GM12878 (cell line): ENCODE data around the gene UNC13A. TPM values are rescaled to one million over a fixed set of nuclear protein-coding genes. Genes with fewer than 3 reads are reported as not detected.

Experiments used
- ATAC-seq: fragments of 200-7000 bp; cut with Tn5 transposase; 3 replicates; pipeline ENCODE4 v1.9.1; 2020; ENCODE audit warnings: mild to moderate bottlenecking, moderate library complexity
- BruUV-seq: library from RNA; stranded (reverse); fragments of 400-500 nt; replicated peaks from 2 replicates; lab custom pipeline; 2021; lab: Mats Ljungman, UMichigan
- CTCF ChIA-PET: fragments of 300-600 bp; sonication (Branson Sonifier 250); formaldehyde crosslinking; extraction: SDS; loops from one replicate; lab custom pipeline; 2021; ENCODE audit warnings: inconsistent platforms; lab: Yijun Ruan, JAX
- POLR2A ChIA-PET: fragments of 350-600 bp; formaldehyde crosslinking; extraction: SDS; loops from one replicate; lab custom pipeline; 2021; ENCODE audit warnings: inconsistent platforms; lab: Charles Lee
- RAD21 ChIA-PET: fragments of 300-600 bp; sonication (Branson Sonifier 250); formaldehyde crosslinking; loops from one replicate; lab custom pipeline; 2023; ENCODE audit warnings: antibody characterized with exemption; ENCODE audit not compliant: unreplicated experiment; lab: Charles Lee
- SMC1A ChIA-PET: fragments of 300-600 bp; sonication (Branson Sonifier 250); formaldehyde crosslinking; loops from one replicate; lab custom pipeline; 2023; ENCODE audit not compliant: unreplicated experiment, uncharacterized antibody; lab: Charles Lee
- DNase-seq: peaks from one replicate; pipeline ENCODE4 v3.0.0-alpha.2; 2011; ENCODE audit warnings: low read depth, low spot score
- FAIRE-seq: peaks from 3 replicates; lab custom pipeline; 2011; peaks lifted over from hg19 to GRCh38; lab: Jason Lieb, UNC
- H2AFZ ChIP-seq: 2 replicates; pipeline ENCODE4 v1.6.0; 2011; ENCODE audit warnings: low read depth, low read length, control low read depth; ENCODE audit not compliant: control insufficient read depth
- H3K27ac ChIP-seq: 2 replicates; pipeline ENCODE4 v1.5.1; 2011; ENCODE audit warnings: control low read depth; ENCODE audit not compliant: control insufficient read depth, insufficient read depth
- H3K27me3 ChIP-seq, 2 experiments: replicated peaks in 1 of 2; 2 replicates each; pipeline versions ENCODE4 v1.6.0 to v1.6.1; 2011; ENCODE audit warnings: low read length in 1 of 2; ENCODE audit not compliant: control insufficient read depth in 2 of 2, insufficient read depth in 2 of 2
- H3K36me3 ChIP-seq, 2 experiments: 2 replicates each; pipeline ENCODE4 v1.5.1; 2011; ENCODE audit warnings: low read length in 1 of 2; ENCODE audit not compliant: control insufficient read depth in 2 of 2, insufficient read depth in 2 of 2
- H3K4me1 ChIP-seq: 2 replicates; pipeline ENCODE4 v1.6.1; 2011; ENCODE audit warnings: mild to moderate bottlenecking, low read length, moderate library complexity, mixed read lengths; ENCODE audit not compliant: control insufficient read depth, insufficient read depth
- H3K4me2 ChIP-seq: 2 replicates; pipeline ENCODE4 v1.6.0; 2011; ENCODE audit warnings: control low read depth; ENCODE audit not compliant: control insufficient read depth, insufficient read depth
- H3K4me3 ChIP-seq: fragments of 200-600 bp; sonication (generic); 2 replicates; pipeline ENCODE4 v1.5.1; 2016
- H3K79me2 ChIP-seq: 2 replicates; pipeline ENCODE4 v1.6.0; 2011; ENCODE audit warnings: low read length; ENCODE audit not compliant: control insufficient read depth, insufficient read depth
- H3K9ac ChIP-seq: 2 replicates; pipeline ENCODE4 v1.8.0; 2011; ENCODE audit warnings: low read length, control low read depth, mixed read lengths; ENCODE audit not compliant: control insufficient read depth, insufficient read depth
- H3K9me3 ChIP-seq: replicated peaks from 3 replicates; pipeline ENCODE4 v1.5.1; 2011; ENCODE audit warnings: mild to moderate bottlenecking, low read length; ENCODE audit not compliant: control insufficient read depth, insufficient read depth
- H4K20me1 ChIP-seq: 2 replicates; pipeline ENCODE4 v1.6.0; 2011; ENCODE audit not compliant: control insufficient read depth, insufficient read depth
- BCL11A ChIP-seq: IDR thresholded peaks from 2 replicates; pipeline ENCODE4 v1.6.1; 2011; ENCODE audit warnings: low read depth, low read length
- BHLHE40 ChIP-seq, 2 experiments: fragments of 450-650 bp in 1 of 2; IDR thresholded peaks; 2 replicates each; pipeline ENCODE4 v1.6.1; 2011 to 2017; ENCODE audit warnings: low read depth in 2 of 2, borderline replicate concordance in 1 of 2, improper control_type of control experiment in 1 of 2, low read length in 1 of 2, mild to moderate bottlenecking in 1 of 2
- BMI1 ChIP-seq: fragments of 450-650 bp; IDR thresholded peaks from 2 replicates; pipeline ENCODE4 v1.6.1; 2016; ENCODE audit warnings: mild to moderate bottlenecking, moderate library complexity, borderline replicate concordance
- BRCA1 ChIP-seq: IDR thresholded peaks from 2 replicates; pipeline ENCODE4 v1.6.1; 2011; ENCODE audit warnings: low read depth, low read length, improper control_type of control experiment
- HSF1 ChIP-seq: fragments of 150-350 bp; IDR thresholded peaks from 2 replicates; pipeline ENCODE4 v1.6.1; 2014; ENCODE audit warnings: mild to moderate bottlenecking, low read depth, low read length
- MEF2B ChIP-seq: fragments of 450-650 bp; IDR thresholded peaks from 2 replicates; pipeline ENCODE4 v1.6.1; 2018; ENCODE audit warnings: mild to moderate bottlenecking, moderate library complexity; ENCODE audit not compliant: partially characterized antibody, poor library complexity, severe bottlenecking
- PAX8 ChIP-seq: fragments of 450-650 bp; IDR thresholded peaks from 2 replicates; pipeline ENCODE4 v1.6.1; 2017; ENCODE audit warnings: mild to moderate bottlenecking, moderate library complexity
- POLR2A ChIP-seq: IDR thresholded peaks from 2 replicates; pipeline ENCODE4 v1.6.1; 2011; ENCODE audit warnings: low read depth, mild to moderate bottlenecking, low read length
- RUNX3 ChIP-seq: IDR thresholded peaks from 2 replicates; pipeline ENCODE4 v1.6.1; 2012; ENCODE audit warnings: low read length, inconsistent platforms
- SIX5 ChIP-seq: IDR thresholded peaks from 2 replicates; pipeline ENCODE4 v1.6.1; 2011; ENCODE audit warnings: mild to moderate bottlenecking, low read depth, low read length, moderate library complexity; ENCODE audit not compliant: severe bottlenecking
- SMAD5 ChIP-seq: IDR thresholded peaks from 2 replicates; pipeline ENCODE4 v1.6.1; 2016; ENCODE audit warnings: antibody characterized with exemption, low read depth
- SUPT20H ChIP-seq: IDR thresholded peaks from 2 replicates; pipeline ENCODE4 v1.6.1; 2011; ENCODE audit warnings: low read depth, mild to moderate bottlenecking, low read length, moderate library complexity, borderline replicate concordance; ENCODE audit not compliant: control insufficient read depth
- TCF12 ChIP-seq: IDR thresholded peaks from 2 replicates; pipeline ENCODE4 v1.6.1; 2011; ENCODE audit warnings: low read depth, mild to moderate bottlenecking, low read length
- ZBTB40 ChIP-seq: fragments of 450-650 bp; IDR thresholded peaks from 2 replicates; pipeline ENCODE4 v1.6.1; 2016; ENCODE audit warnings: mild to moderate bottlenecking, moderate library complexity, borderline replicate concordance
- ZZZ3 ChIP-seq: IDR thresholded peaks from 2 replicates; pipeline ENCODE4 v1.6.1; 2011; ENCODE audit warnings: low read depth; ENCODE audit not compliant: control insufficient read depth, insufficient read length
- WGBS: methylation state at CpG from one replicate; pipeline ENCODE4 v1.1.6; 2016; ENCODE audit warnings: low lambda C conversion rate; ENCODE audit not compliant: insufficient replicate concordance, insufficient coverage; ENCODE audit errors: missing lambda C conversion rate; 5-methylcytosine and 5-hydroxymethylcytosine counted together
- in situ Hi-C: fragments of 300-500 bp; cut with MboI; formaldehyde crosslinking; loops from 9 replicates; pipeline ENCODE4 v1.14.3; 2018; ENCODE audit warnings: mixed read lengths
- intact Hi-C: fragments of 100-400 bp; cut with micrococcal nuclease; formaldehyde crosslinking; loops from one replicate; pipeline ENCODE4 v1.14.2; 2022; ENCODE audit not compliant: unreplicated experiment
- polyA plus RNA-seq, 11 experiments: library from polyadenylated mRNA; depleted of rRNA in 4 of 11; unstranded in 6 of 11; stranded (reverse) in 5 of 11; fragments of >200 nt; fragmentation: Nextera tagmentation in 4 of 11; fragmentation: Illumina TruSeq in 1 of 11; extraction: Ambion mirVana in 4 of 11; extraction: Trizol in 1 of 11; gene quantifications; 1 replicate in 1 of 11; 2 replicates in 10 of 11; pipeline versions ENCODE4 v1.2.1 to v1.2.3, GENCODE V29; 2011 to 2016; ENCODE audit warnings: inconsistent platforms in 2 of 11, missing spikeins in 2 of 11, low read depth in 1 of 11
- total RNA-seq, 4 experiments: library from RNA; depleted of rRNA in 3 of 4; stranded (reverse); fragments of >200 nt in 3 of 4; fragmentation: Illumina TruSeq in 1 of 4; extraction: Trizol in 1 of 4; gene quantifications; 2 replicates each; pipeline versions ENCODE4 v1.2.1 to v1.2.3, GENCODE V29; 2013 to 2021

Gene UNC13A
- total and polyA plus RNA-seq, 10 of the 15 experiments (the other 5 are each of a cell fraction or from before 2014, with no cell fraction given), result under 0.01 to 0.23 (median 0.13) TPM; not detected in 1

GRCh38 chr19:17684256-17684655 lies 3.9 kb downstream of the UNC13A start:
- ChIA-PET RAD21 (no interaction called here), POLR2A (interaction anchor here (0.6 kb wide), 1 partner anchor 296 kb away, joined by 3 read pairs; no protein-coding TSS in a partner anchor)
- no peak overlapping the region for H3K9ac ChIP-seq
- no TSS peak for BruUV-seq
- intact Hi-C loops, result no loop called here
- H3K4me2 ChIP-seq, result no peak overlapping the region
- ATAC-seq, result no peak
- TF ChIP-seq BRCA1 (no peak), HSF1 (no peak), TCF12 (no peak), PAX8 (no peak), ZBTB40 (no peak), BHLHE40 (IDR thresholded peaks at IDR 0.05; ENCODE audit: borderline replicate concordance in 1 of 2, low read depth in 2 of 2, low read length in 1 of 2) (no peak), RUNX3 (no peak), SMAD5 (no peak), MEF2B (no peak), POLR2A (no peak), BCL11A (no peak), SUPT20H (no peak), SIX5 (no peak), BMI1 (no peak), ZZZ3 (no peak)
- TF ChIP-seq, all 136 proteins: peak for 0
- Histone ChIP-seq H3K4me1 (peaks cover 5% of the 10 kb centered on the region; the same call in 1 of the 2 replicates), H3K27me3 (peaks cover 5 to 14% of the 10 kb centered on the region in 2 experiments), H3K9me3 (no peaks in the 10 kb centered on the region), H2AFZ (no peak overlapping the region), H3K79me2 (no peaks in the 10 kb centered on the region), H3K36me3 (no peaks in the 10 kb centered on the region), H3K4me3 (no peak overlapping the region), H4K20me1 (no peaks in the 10 kb centered on the region), H3K27ac (no peak overlapping the region)
- ChIA-PET SMC1A (no interaction called here), CTCF (no interaction called here)
- DNase-seq (no peak), FAIRE-seq (no peak)
- WGBS, result 44% methylated on average over 4 of the region's 4 CpGs
- in situ Hi-C loops, result no loop called here
